ENCODE data around the gene HIVEP3. TPM values are rescaled to one million over a fixed set of nuclear protein-coding genes. Genes with fewer than 3 reads are reported as not detected.

The HIVEP3 gene
- total RNA-seq, 1 experiment from 2014 or later = 1.4 TPM

- Mint-ChIP-seq H3K27me3 (ENCODE audit: low read depth) (0 out of 2 replicates have a peak, but pooled peaks cover 2% of the 10 kb centered on the region), H3K9me3 (no peaks in the 10 kb centered on the region)
Observed at GRCh38 chr1:41682149-41682548, 236.6 kb downstream of the HIVEP3 start.

More at GRCh38 chr1:41682149-41682548, 236.6 kb downstream of the HIVEP3 start:
- Histone ChIP-seq H3K4me1 (ENCODE audit: insufficient read depth, low read length) (no peaks in the 10 kb centered on the region), H3K23ac (ENCODE audit: insufficient read length, low read depth, low read length) (no peak overlapping the region), H3K14ac (ENCODE audit: insufficient read depth, low read length) (peak overlapping the region; percentile 62), H3K79me1 (ENCODE audit: insufficient read depth, low read depth, low read length, poor library complexity, severe bottlenecking) (no peaks in the 10 kb centered on the region), H2BK120ac (ENCODE audit: low read depth, low read length, poor library complexity, severe bottlenecking) (no peak overlapping the region), H2BK5ac (ENCODE audit: insufficient read length, low read length) (no peak overlapping the region), H2AFZ (ENCODE audit: low read length) (no peak overlapping the region), H3T11ph (ENCODE audit: low read length) (no peak overlapping the region), H3K27ac (ENCODE audit: insufficient read length, low read depth, low read length) (no peak overlapping the region), H2BK12ac (ENCODE audit: insufficient read length, low read depth, low read length) (no peak overlapping the region), H2BK15ac (ENCODE audit: low read depth, low read length) (no peak overlapping the region), H3K27me3 (ENCODE audit: insufficient read depth, low read length) (no peaks in the 10 kb centered on the region), H3K9ac (ENCODE audit: extremely low read depth, insufficient read length, low read length) (no peak overlapping the region), H3K56ac (ENCODE audit: insufficient read length, low read depth, low read length) (no peak overlapping the region), H3K23me2 (ENCODE audit: insufficient read length, low read depth, low read length, poor library complexity, severe bottlenecking) (no peaks in the 10 kb centered on the region), H3K4ac (ENCODE audit: low read depth, low read length) (no peak overlapping the region), H3K9me3 (ENCODE audit: control insufficient read depth, low read depth, low read length) (no peaks in the 10 kb centered on the region), H3K79me2 (ENCODE audit: insufficient read depth, low read length) (no peaks in the 10 kb centered on the region), H4K91ac (ENCODE audit: insufficient read length, low read depth, low read length) (no peak overlapping the region), H2BK20ac (ENCODE audit: low read depth, low read length, poor library complexity, severe bottlenecking) (no peak overlapping the region), H4K20me1 (ENCODE audit: control insufficient read depth, insufficient read depth, insufficient read length) (no peaks in the 10 kb centered on the region), H4K8ac (replicated peaks; ENCODE audit: insufficient read length, low read depth, low read length) (no peak overlapping the region), H2AK5ac (ENCODE audit: insufficient read length, low read length) (no peak overlapping the region), H3K4me2 (ENCODE audit: insufficient read depth, insufficient read length, low read length) (no peak overlapping the region), H4K5ac (ENCODE audit: insufficient read length, low read depth, low read length) (no peak overlapping the region), H3K18ac (ENCODE audit: insufficient read length, low read depth, low read length) (no peak overlapping the region)
- H3K4me3 Mint-ChIP-seq = no peak overlapping the region
- DNase-seq = no peak
- TF ChIP-seq, protein P1, sequence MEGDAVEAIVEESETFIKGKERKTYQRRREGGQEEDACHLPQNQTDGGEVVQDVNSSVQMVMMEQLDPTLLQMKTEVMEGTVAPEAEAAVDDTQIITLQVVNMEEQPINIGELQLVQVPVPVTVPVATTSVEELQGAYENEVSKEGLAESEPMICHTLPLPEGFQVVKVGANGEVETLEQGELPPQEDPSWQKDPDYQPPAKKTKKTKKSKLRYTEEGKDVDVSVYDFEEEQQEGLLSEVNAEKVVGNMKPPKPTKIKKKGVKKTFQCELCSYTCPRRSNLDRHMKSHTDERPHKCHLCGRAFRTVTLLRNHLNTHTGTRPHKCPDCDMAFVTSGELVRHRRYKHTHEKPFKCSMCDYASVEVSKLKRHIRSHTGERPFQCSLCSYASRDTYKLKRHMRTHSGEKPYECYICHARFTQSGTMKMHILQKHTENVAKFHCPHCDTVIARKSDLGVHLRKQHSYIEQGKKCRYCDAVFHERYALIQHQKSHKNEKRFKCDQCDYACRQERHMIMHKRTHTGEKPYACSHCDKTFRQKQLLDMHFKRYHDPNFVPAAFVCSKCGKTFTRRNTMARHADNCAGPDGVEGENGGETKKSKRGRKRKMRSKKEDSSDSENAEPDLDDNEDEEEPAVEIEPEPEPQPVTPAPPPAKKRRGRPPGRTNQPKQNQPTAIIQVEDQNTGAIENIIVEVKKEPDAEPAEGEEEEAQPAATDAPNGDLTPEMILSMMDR (conservative IDR thresholded peaks at IDR 0.05) = no peak
- H3K36me3 Mint-ChIP-seq (ENCODE audit: insufficient read depth in 1 of 3, low read depth in 3 of 3) = no peaks in the 10 kb centered on the region
- no peak overlapping the region; a peak in 1 of 7 replicates for H3K27ac Mint-ChIP-seq
- H3K4me1 Mint-ChIP-seq = peaks cover 10 to 12% of the 10 kb centered on the region in 2 experiments
- WGBS (ENCODE audit: extremely low coverage, insufficient read length, low lambda C conversion rate) = no CpG with 5 or more reads among the region's 5 CpGs

Measured in H9 (cell line).